GM12872 (cell line): Measurements from ENCODE around the gene LENEP.

Experiments
- TF ChIP-seq, protein P1 (sequence below): IDR thresholded peaks from 3 replicates; pipeline ENCODE4 v1.5.1; 2011; ENCODE audit warnings: low read depth, mild to moderate bottlenecking, low read length, moderate library complexity; ENCODE audit not compliant: insufficient read depth

Gene LENEP

DNA sequence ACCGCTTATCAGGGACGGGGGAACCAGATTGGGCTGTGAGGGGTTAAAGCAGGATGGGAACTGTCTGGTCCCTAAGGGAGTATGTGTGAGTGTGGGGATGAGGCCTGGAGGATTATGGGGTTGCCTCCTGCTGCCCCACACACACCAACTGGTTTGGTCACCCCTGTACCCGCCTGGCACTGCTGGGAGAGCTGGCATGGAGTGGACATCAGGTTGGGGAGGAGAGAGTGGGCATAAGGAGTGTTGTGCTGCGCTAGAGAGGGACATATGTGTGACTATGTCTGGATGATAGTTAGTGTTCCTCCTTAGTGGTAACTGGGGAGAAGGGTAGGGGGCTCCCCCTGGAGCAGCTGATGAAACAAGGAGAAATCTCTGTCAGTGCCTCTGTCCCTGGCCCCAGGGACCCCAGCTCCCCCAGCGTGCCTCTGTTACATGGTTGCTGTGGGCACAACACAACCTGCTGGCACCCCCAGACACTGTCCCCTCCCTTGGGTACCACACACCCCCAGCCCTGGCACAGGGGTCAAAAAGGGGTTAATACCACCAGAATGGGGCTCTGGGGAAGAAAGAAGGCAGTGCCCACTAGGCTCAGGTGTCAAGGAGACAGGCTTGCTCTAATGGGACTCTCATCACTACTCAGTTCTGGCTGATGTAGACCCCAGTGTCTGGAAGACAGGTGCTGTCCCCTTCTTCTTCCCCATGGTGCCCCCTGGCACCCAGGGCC is 11.1 kb downstream of the LENEP start:
- TF ChIP-seq, protein P1, sequence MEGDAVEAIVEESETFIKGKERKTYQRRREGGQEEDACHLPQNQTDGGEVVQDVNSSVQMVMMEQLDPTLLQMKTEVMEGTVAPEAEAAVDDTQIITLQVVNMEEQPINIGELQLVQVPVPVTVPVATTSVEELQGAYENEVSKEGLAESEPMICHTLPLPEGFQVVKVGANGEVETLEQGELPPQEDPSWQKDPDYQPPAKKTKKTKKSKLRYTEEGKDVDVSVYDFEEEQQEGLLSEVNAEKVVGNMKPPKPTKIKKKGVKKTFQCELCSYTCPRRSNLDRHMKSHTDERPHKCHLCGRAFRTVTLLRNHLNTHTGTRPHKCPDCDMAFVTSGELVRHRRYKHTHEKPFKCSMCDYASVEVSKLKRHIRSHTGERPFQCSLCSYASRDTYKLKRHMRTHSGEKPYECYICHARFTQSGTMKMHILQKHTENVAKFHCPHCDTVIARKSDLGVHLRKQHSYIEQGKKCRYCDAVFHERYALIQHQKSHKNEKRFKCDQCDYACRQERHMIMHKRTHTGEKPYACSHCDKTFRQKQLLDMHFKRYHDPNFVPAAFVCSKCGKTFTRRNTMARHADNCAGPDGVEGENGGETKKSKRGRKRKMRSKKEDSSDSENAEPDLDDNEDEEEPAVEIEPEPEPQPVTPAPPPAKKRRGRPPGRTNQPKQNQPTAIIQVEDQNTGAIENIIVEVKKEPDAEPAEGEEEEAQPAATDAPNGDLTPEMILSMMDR = no peak

DNA sequence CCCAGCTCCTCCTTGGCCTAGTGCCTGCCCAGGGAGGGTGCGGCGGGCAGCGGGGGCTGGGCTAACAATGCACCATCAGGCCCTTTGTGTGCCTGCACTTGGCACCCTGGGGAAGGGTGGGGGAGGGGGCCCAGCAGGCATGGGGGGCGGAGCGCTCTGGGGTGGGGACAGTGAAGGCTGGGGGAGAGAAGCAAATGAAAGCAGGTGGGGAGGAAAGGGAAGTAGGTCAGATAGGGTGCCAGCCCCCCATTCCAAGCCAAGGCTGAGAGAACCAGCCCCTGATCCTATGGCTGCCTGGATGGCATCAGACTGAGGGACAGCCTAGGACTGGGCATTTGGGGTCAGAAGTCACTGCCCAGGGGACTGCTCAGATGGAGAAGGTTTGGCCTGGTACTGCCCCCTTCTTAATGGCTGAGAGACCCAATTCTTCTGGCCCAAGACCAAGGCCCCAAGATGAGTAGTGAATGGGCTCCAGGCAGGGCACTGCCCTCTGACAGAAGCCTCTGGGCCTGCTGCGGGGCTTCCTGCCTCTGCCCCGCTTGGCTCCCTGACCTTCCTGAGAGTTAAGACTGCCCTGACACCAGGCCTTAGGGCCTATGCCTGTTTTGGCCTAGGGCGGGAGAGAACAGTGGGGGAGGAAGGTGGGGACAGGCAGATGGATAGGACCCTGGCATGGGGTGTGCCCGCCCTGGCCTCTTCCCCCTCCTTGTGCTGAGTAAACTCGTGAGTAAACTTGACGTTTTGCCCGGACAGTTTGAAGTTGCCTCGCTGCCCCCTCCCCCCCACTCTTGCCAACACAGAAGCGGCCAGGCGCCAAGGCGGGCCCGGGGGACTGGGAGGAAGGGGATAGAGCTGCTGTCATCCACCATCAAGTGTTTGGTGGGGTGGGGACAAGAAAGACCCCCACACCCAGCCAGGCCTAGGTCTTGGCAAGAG is 12.0 kb downstream of the LENEP start:
- TF ChIP-seq, protein P1 = no peak

DNA sequence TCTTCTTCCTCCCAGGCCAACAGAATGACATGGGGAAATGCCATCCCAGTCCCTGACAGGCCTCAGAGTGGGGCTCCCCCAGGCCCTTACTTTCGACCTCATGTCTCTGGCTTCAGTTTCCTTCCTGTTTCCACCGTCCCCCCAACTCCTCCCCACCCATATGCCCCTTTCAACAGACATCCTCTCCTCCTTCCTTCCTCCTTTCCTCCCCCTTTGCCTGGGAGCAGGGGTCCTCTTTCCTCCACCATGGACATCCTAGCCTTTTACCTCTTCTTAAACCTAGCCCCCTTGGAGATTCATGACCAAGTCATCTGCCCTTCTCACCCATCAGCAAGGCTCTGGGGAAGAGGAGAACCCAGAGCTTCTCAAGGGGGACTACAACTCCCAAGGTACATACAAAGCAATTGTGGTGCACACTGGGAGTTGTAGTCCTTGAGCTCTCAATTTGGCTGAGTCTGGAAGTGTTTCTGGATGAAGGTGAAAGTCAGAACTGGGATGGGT is 13.3 kb downstream of the LENEP start:
- TF ChIP-seq, protein P1 = no peak

DNA sequence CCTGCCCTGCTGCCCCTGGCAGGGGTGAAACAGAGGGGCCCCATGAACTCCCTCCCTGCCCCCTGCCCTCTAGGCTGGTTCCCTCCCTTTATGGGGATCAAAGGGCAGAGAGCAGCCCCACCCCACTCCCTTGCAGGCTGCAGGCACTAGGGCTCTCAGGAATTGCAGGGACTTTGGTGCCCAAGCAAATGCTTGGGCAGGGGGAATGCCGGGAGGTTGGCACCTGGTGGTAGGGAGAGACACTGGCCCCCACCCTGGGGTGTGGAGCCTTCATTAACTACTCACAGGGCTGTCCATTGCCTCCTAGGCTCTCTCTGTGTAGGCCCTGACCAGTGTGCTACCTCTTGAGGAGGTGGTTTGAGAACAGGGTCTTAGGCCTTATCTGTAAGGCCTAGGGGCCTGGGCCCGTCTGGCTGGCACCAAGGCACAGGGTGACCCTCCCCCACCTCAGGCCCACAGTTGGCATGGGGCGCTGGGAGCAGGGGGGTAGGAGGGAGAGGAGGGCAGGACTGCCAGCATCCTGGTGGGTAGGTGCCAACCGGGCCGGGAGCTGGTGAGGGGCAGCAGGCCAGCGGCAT is 14.0 kb downstream of the LENEP start:
- TF ChIP-seq, protein P1 = no peak

DNA sequence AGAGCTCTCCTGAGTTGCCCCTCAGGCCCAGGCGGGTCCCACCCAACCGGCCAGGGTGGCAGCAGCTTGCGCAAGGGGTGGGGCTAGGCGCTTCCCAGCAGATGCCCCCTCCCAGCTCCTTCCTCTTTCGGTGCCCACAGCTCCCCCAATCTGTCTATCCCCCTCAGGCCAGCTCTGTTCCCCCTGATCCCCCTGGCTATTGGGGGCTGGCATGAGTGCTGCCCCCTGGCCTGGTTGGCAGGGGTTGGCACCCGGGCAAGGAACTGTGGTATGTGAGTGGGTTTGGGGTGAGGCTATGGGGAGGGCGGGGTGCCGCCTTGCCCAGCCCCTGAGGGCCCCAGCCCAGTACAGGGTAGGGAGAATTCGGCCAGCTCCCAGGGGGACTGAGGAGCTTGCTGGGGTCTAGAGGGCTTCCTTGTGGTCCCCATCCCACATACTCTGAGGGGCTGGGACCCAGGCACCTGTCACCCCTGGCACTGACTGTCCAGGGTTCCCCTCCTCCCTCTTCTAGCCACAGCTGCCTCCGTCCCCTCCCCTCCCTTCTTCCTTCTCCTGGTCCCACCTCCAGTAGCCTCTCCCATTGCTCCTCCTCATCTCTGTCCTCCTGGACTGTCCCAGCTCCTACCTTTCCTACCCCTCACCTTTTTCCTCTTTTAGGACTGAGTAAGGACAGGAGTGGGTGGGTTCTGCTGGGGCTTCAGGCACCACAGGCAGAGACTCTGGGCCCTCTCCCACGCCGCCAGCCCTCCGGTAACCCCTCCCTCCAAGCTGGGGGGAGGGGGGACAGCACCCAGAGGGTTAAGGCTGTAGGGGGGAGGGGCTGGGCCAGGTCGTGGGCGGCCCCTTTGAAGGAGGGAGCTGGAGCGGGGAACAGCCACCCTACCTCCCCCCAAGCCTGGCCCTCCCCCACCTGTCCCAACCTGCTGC is 14.9 kb downstream of the LENEP start:
- TF ChIP-seq, protein P1 = no peak

DNA sequence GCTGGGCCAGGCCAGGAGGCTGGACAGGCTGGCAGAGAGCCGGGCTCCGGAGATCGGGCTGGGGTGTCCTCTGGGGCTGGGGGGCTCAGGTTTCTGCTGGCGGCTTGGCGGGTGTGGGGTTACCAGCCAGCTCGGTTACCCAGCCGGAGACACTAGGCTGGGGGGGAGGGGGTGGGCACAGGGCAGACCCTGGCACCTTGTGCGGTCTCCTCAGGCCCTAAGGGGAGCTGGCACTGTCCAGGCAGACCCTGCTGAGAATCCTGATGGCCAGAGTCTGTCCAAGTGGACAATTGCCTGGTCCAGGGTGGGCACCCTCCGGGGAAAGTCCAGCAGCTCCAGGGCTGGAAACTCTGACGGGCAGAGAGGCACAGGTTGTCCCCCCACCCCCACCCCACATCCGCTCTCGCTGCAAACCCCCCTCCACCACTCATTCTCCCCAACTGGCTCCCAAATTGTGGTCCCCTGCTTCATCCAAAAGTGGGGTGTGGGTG is 15.9 kb downstream of the LENEP start:
- TF ChIP-seq, protein P1 = no peak
